WERI-Rb-1 (cell line): ENCODE measurements around the gene DNMT1.

Experiments used
- DNase-seq: peaks from one replicate; pipeline ENCODE4 v3.0.0-alpha.2; 2020
- H3K27ac ChIP-seq: fragments of 250-450 bp; sonication (Bioruptor Pico); 2 replicates; pipeline ENCODE4 v1.5.1; 2020; ENCODE audit warnings: mild to moderate bottlenecking, moderate library complexity
- H3K27me3 ChIP-seq: fragments of 250-450 bp; sonication (Bioruptor Pico); 2 replicates; pipeline ENCODE4 v1.5.1; 2021; ENCODE audit warnings: mild to moderate bottlenecking, low read depth, moderate library complexity; ENCODE audit not compliant: insufficient read depth, severe bottlenecking
- H3K36me3 ChIP-seq: fragments of 250-450 bp; sonication (Bioruptor Pico); 2 replicates; pipeline ENCODE4 v1.5.1; 2020; ENCODE audit warnings: mild to moderate bottlenecking, moderate library complexity
- H3K4me3 ChIP-seq: 2 replicates; pipeline ENCODE4 v1.5.1; 2011; ENCODE audit warnings: low read depth, mild to moderate bottlenecking, control low read depth, low read length
- H3K9me3 ChIP-seq: fragments of 250-450 bp; sonication (Bioruptor Pico); 2 replicates; pipeline ENCODE4 v1.5.1; 2021; ENCODE audit warnings: mild to moderate bottlenecking, moderate library complexity; ENCODE audit not compliant: severe bottlenecking
- TF ChIP-seq, protein P1 (sequence below): IDR thresholded peaks from 2 replicates; pipeline ENCODE4 v1.5.1; 2011; ENCODE audit warnings: low read depth, mild to moderate bottlenecking, control low read depth, inconsistent platforms, low read length

Gene DNMT1

GRCh38 chr19:10095948-10096614 lies 98.7 kb downstream of the DNMT1 start:
- Histone ChIP-seq H3K36me3 (no peaks in the 10 kb centered on the region), H3K27me3 (no peaks in the 10 kb centered on the region), H3K4me3 (peak overlapping the region; percentile 35), H3K27ac (peak overlapping the region; percentile 73), H3K9me3 (no peaks in the 10 kb centered on the region)
- TF ChIP-seq, protein P1, sequence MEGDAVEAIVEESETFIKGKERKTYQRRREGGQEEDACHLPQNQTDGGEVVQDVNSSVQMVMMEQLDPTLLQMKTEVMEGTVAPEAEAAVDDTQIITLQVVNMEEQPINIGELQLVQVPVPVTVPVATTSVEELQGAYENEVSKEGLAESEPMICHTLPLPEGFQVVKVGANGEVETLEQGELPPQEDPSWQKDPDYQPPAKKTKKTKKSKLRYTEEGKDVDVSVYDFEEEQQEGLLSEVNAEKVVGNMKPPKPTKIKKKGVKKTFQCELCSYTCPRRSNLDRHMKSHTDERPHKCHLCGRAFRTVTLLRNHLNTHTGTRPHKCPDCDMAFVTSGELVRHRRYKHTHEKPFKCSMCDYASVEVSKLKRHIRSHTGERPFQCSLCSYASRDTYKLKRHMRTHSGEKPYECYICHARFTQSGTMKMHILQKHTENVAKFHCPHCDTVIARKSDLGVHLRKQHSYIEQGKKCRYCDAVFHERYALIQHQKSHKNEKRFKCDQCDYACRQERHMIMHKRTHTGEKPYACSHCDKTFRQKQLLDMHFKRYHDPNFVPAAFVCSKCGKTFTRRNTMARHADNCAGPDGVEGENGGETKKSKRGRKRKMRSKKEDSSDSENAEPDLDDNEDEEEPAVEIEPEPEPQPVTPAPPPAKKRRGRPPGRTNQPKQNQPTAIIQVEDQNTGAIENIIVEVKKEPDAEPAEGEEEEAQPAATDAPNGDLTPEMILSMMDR, result no peak
- peak; percentile 85 for DNase-seq

- Histone ChIP-seq H3K4me3 (peak overlapping the region; percentile 35), H3K27ac (no peak overlapping the region), H3K36me3 (no peaks in the 10 kb centered on the region), H3K27me3 (no peaks in the 10 kb centered on the region), H3K9me3 (no peaks in the 10 kb centered on the region)
- DNase-seq, result no peak
- TF ChIP-seq, protein P1, result no peak
Observed at GRCh38 chr19:10095622-10095947, 99.2 kb downstream of the DNMT1 start.

DNA sequence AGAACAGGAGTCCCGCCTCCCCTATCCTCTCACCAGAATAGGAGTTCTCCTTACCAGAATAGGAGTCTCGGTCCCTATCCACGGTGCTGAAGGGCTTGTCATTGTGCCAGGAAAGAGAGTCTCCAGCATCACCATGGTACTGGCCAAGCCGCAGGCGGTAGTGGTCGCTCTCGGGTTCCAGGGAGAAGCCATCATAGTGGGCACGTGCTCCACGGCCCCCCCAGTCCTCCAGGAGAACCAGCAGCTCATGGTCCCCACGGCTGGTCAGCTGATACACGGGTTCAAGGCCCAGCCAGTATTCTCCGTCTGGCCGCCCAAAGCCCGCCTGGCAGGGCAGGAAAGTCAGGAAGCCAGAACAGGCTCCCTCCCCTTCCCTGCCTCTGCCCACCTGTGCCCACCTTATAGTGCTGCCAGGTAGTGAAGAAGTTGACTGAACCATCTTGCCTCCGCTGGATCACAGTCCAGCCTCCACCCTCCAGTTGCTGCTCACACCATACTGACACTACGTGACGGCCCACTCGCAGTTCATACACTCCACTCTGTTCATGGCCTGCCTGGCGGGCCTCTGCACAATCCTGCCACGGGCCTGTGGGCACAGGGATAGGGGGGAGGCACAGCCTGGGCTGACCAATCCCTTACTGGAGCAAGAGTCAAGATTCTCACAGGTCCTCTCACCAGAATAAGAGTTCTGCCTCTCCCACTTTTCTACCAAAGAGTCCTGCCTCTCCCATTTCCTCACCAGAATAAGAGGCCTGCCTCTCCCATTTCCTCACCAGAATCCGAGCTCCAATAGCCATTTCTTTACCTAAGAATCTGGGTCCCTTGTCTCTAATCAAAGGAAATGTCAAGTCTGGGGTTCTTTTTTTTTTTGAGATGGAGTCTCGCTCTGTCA lies 101.2 kb downstream of the DNMT1 start:
- no peak overlapping the region for H3K4me3 ChIP-seq
- no peaks in the 10 kb centered on the region for H3K36me3 ChIP-seq
- TF ChIP-seq, protein P1, result no peak
- no peaks in the 10 kb centered on the region for H3K27me3 ChIP-seq
- H3K9me3 ChIP-seq, result no peaks in the 10 kb centered on the region
- DNase-seq, result no peak
- no peak overlapping the region for H3K27ac ChIP-seq

DNA sequence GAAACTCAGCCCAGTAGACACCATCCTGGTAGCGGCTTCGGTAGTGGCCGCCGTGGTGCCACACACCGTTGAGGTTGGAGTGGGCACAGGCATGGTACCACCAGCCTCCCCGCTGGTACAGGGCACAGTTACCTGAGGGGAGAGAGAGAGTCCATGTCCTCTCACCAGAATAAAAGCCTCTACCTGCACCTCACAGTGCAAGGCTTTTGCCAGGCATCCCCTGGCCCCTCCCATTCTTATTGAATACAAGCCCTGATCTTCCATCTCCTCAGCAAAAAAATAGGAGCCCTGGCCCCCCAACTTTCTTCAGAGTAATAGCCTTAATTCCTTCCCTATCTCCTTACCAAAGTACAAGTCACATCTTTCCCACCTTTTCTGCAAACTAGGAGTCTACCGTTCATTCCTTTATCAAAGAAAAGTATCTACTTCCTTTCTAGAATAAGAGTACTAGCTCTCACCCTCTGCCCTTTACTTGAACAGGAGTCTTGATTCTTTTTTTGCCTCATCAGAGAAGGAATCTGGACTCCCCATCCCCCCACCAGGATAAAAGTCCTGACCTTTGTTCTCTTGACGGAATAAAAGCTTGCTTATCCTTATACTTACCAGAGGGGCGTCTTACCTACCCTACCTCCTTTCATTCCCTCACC lies 102.0 kb downstream of the DNMT1 start:
- Histone ChIP-seq H3K27me3 (no peaks in the 10 kb centered on the region), H3K4me3 (no peak overlapping the region), H3K27ac (no peak overlapping the region), H3K36me3 (no peaks in the 10 kb centered on the region), H3K9me3 (no peaks in the 10 kb centered on the region)
- DNase-seq, result no peak
- TF ChIP-seq, protein P1, result no peak

GRCh38 chr19:10091895-10092641 lies 102.7 kb downstream of the DNMT1 start:
- Histone ChIP-seq H3K27me3 (no peaks in the 10 kb centered on the region), H3K36me3 (no peaks in the 10 kb centered on the region), H3K4me3 (no peak overlapping the region), H3K9me3 (no peaks in the 10 kb centered on the region), H3K27ac (no peak overlapping the region)
- TF ChIP-seq, protein P1, result no peak
- no peak for DNase-seq
